OCI-LY3 (cell line): ENCODE data around the gene LRP2BP.

Experiments used
- H2AFZ ChIP-seq: fragments of 200-600, 300-600 bp; shearing (Covaris generic); 2 replicates; pipeline ENCODE4 v1.6.0; 2014; ENCODE audit warnings: antibody characterized with exemption, low read depth, low read length
- H3K27ac ChIP-seq: fragments of 200-600, 300-600 bp; sonication (generic); 2 replicates; pipeline ENCODE4 v1.5.1; 2014; ENCODE audit warnings: mild to moderate bottlenecking, low read length, moderate library complexity, mixed read lengths
- H3K27me3 ChIP-seq: fragments of 200-600, 300-600 bp; sonication (generic); 2 replicates; pipeline ENCODE4 v1.6.1; 2014; ENCODE audit warnings: low read depth, low read length, mixed read lengths
- H3K36me3 ChIP-seq: fragments of 200-600, 300-600 bp; sonication (generic); replicated peaks from 2 replicates; pipeline ENCODE3; 2014; ENCODE audit warnings: low read depth, low read length, mixed read lengths
- H3K4me1 ChIP-seq: fragments of 300-600, 200-600 bp; sonication (generic); 2 replicates; pipeline ENCODE4 v1.6.1; 2014; ENCODE audit warnings: low read length, mixed read lengths
- H3K4me2 ChIP-seq: fragments of 200-600, 300-600 bp; sonication (generic); 2 replicates; pipeline ENCODE4 v1.6.1; 2014; ENCODE audit warnings: low read length, mixed read lengths
- H3K4me3 ChIP-seq: fragments of 300-600, 200-600 bp; sonication (generic); 2 replicates; pipeline ENCODE4 v1.5.1; 2014; ENCODE audit warnings: antibody characterized with exemption, mild to moderate bottlenecking, low read length, moderate library complexity
- H3K79me2 ChIP-seq: fragments of 300-600, 200-600 bp; shearing (Covaris generic); 2 replicates; pipeline ENCODE4 v1.6.1; 2014; ENCODE audit warnings: mild to moderate bottlenecking, low read length, mixed read lengths
- H3K9ac ChIP-seq: fragments of 300-600, 200-600 bp; shearing (Covaris generic); 2 replicates; pipeline ENCODE4 v1.6.0; 2014; ENCODE audit warnings: mild to moderate bottlenecking, low read length, moderate library complexity
- H3K9me3 ChIP-seq: fragments of 200-600, 300-600 bp; shearing (Covaris generic); 2 replicates; pipeline ENCODE4 v1.6.1; 2014; ENCODE audit warnings: low read length, mixed read lengths; ENCODE audit not compliant: insufficient read depth
- H4K20me1 ChIP-seq: fragments of 200-600, 300-600 bp; sonication (generic); 2 replicates; pipeline ENCODE4 v1.6.1; 2016; ENCODE audit warnings: low read length, mixed read lengths; ENCODE audit not compliant: insufficient read depth
- CTCF ChIP-seq: fragments of 200-600, 300-600 bp; sonication (generic); IDR thresholded peaks from 2 replicates; pipeline ENCODE4 v1.5.1; 2014; ENCODE audit warnings: antibody characterized with exemption, low read length, low read depth
- EZH2phosphoT487 ChIP-seq: fragments of 200-600 bp; shearing (Covaris generic); IDR thresholded peaks from 2 replicates; pipeline ENCODE4 v1.6.1; 2018; ENCODE audit warnings: antibody characterized with exemption, mixed run types, low read depth

Gene LRP2BP

GRCh38 chr4:185411849-185412248, 16.1 kb upstream of the LRP2BP start:
- H2AFZ ChIP-seq: no peak overlapping the region
- H3K79me2 ChIP-seq: no peaks in the 10 kb centered on the region
- H3K4me3 ChIP-seq: no peak overlapping the region
- no peaks in the 10 kb centered on the region for H3K27me3 ChIP-seq
- TF ChIP-seq CTCF: no peak
- no peak for TF ChIP-seq EZH2phosphoT487
- no peaks in the 10 kb centered on the region for H3K4me1 ChIP-seq
- H3K9ac ChIP-seq: no peak overlapping the region
- H3K4me2 ChIP-seq: no peak overlapping the region
- no peak overlapping the region for H3K27ac ChIP-seq
- H3K9me3 ChIP-seq: no peaks in the 10 kb centered on the region
- no peaks in the 10 kb centered on the region for H3K36me3 ChIP-seq
- no peaks in the 10 kb centered on the region for H4K20me1 ChIP-seq

GRCh38 chr4:185408432-185408831, 12.7 kb upstream of the LRP2BP start:
- no peaks in the 10 kb centered on the region for H3K36me3 ChIP-seq
- TF ChIP-seq EZH2phosphoT487 (no peak), CTCF (no peak)

GRCh38 chr4:185405296-185405999, 9.7 kb upstream of the LRP2BP start:
- H3K4me2 ChIP-seq: peak overlapping the region; percentile 54
- peaks cover 18% of the 10 kb centered on the region for H3K4me1 ChIP-seq
- no peaks in the 10 kb centered on the region for H3K27me3 ChIP-seq
- no peaks in the 10 kb centered on the region for H4K20me1 ChIP-seq
- H3K9me3 ChIP-seq: no peaks in the 10 kb centered on the region
- peak overlapping the region; percentile 81 for H3K27ac ChIP-seq
- H3K36me3 ChIP-seq: peaks cover 4% of the 10 kb centered on the region
- 0 out of 2 replicates have a peak overlapping the region, but pooled peaks have one; percentile 18 for H3K4me3 ChIP-seq
- TF ChIP-seq CTCF: no peak
- no peak for TF ChIP-seq EZH2phosphoT487
- H3K79me2 ChIP-seq: no peaks in the 10 kb centered on the region
- H3K9ac ChIP-seq: 0 out of 2 replicates have a peak overlapping the region, but pooled peaks have one; percentile 39
- H2AFZ ChIP-seq: no peak overlapping the region

More at GRCh38 chr4:185408432-185408831, 12.7 kb upstream of the LRP2BP start:
- Histone ChIP-seq H3K9ac (no peak overlapping the region), H3K4me2 (no peak overlapping the region), H3K27me3 (no peaks in the 10 kb centered on the region), H3K4me3 (no peak overlapping the region), H3K27ac (no peak overlapping the region), H3K4me1 (peaks cover 18% of the 10 kb centered on the region), H3K79me2 (no peaks in the 10 kb centered on the region), H4K20me1 (no peaks in the 10 kb centered on the region), H3K9me3 (no peaks in the 10 kb centered on the region), H2AFZ (no peak overlapping the region)

- peaks cover 28% of the 10 kb centered on the region for H3K4me1 ChIP-seq
- no peak overlapping the region for H2AFZ ChIP-seq
- no peaks in the 10 kb centered on the region for H4K20me1 ChIP-seq
- no peaks in the 10 kb centered on the region for H3K27me3 ChIP-seq
- H3K9ac ChIP-seq: no peak overlapping the region
- H3K36me3 ChIP-seq: peaks cover 15% of the 10 kb centered on the region
- H3K4me3 ChIP-seq: no peak overlapping the region
- no peak overlapping the region for H3K4me2 ChIP-seq
- H3K79me2 ChIP-seq: no peaks in the 10 kb centered on the region
- no peaks in the 10 kb centered on the region for H3K9me3 ChIP-seq
- no peak overlapping the region for H3K27ac ChIP-seq
- no peak for TF ChIP-seq EZH2phosphoT487
- TF ChIP-seq CTCF: no peak
Measured at GRCh38 chr4:185404031-185404430, 8.3 kb upstream of the LRP2BP start.
